Measurements from ENCODE around the gene HDLBP. TPM values are rescaled to one million over a fixed set of nuclear protein-coding genes. Genes with fewer than 3 reads are reported as not detected.

Gene HDLBP
- total and polyA plus RNA-seq, 10 of the 15 experiments (the other 5 are each of a cell fraction or from before 2014, with no cell fraction given): 19.5 to 383 (median 249) TPM

DNA sequence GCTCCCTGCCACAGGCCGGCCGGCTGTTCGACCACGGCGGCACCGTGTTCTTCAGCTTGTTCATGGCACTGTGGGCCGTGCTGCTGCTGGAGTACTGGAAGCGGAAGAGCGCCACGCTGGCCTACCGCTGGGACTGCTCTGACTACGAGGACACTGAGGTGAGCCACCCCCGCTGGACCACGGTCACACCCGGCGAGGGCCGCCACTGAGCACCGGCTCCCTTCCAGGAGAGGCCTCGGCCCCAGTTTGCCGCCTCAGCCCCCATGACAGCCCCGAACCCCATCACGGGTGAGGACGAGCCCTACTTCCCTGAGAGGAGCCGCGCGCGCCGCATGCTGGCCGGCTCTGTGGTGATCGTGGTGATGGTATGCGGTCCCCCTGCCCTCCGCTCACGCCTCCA is 106.2 kb downstream of the HDLBP start:
- SMC1A ChIA-PET (ENCODE audit: uncharacterized antibody, unreplicated experiment): no interaction called here
- Histone ChIP-seq H3K27me3 (replicated peaks in 1 of 2; ENCODE audit: control insufficient read depth in 2 of 2, insufficient read depth in 2 of 2, low read length in 1 of 2) (no peaks in the 10 kb centered on the region), H3K36me3 (ENCODE audit: control insufficient read depth in 2 of 2, insufficient read depth in 2 of 2, low read length in 1 of 2) (no peaks in the 10 kb centered on the region), H3K9ac (ENCODE audit: control insufficient read depth, insufficient read depth, low read length) (no peak overlapping the region), H3K4me3 (no peak overlapping the region), H4K20me1 (ENCODE audit: control insufficient read depth, insufficient read depth) (no peaks in the 10 kb centered on the region), H3K4me1 (ENCODE audit: control insufficient read depth, insufficient read depth, low read length) (no peaks in the 10 kb centered on the region), H3K4me2 (ENCODE audit: control insufficient read depth, insufficient read depth) (no peak overlapping the region), H3K79me2 (ENCODE audit: control insufficient read depth, insufficient read depth, low read length) (no peaks in the 10 kb centered on the region), H3K9me3 (replicated peaks; ENCODE audit: control insufficient read depth, insufficient read depth, low read length) (no peaks in the 10 kb centered on the region), H2AFZ (ENCODE audit: control insufficient read depth, low read depth, low read length) (no peak overlapping the region), H3K27ac (ENCODE audit: control insufficient read depth, insufficient read depth) (no peak overlapping the region)
- TF ChIP-seq NFYA (IDR thresholded peaks at IDR 0.05; ENCODE audit: borderline replicate concordance, low read depth, low read length) (no peak), SRF (IDR thresholded peaks at IDR 0.05; ENCODE audit: low read depth in 2 of 2, low read length in 2 of 2) (no peak), KDM1A (IDR thresholded peaks at IDR 0.05; ENCODE audit: borderline replicate concordance) (no peak), NFIC (IDR thresholded peaks at IDR 0.05; ENCODE audit: low read depth, low read length) (no peak)
- in situ Hi-C loops (cut with MboI): no loop called here
- ATAC-seq (no peak), FAIRE-seq (no peak), DNase-seq (ENCODE audit: low read depth, low spot score) (no peak)
- RAD21 ChIA-PET (ENCODE audit: unreplicated experiment): no interaction called here
- POLR2A ChIA-PET: no interaction called here
- 78% methylated on average over 23 of the region's 33 CpGs for WGBS (ENCODE audit: insufficient coverage, insufficient replicate concordance, low lambda C conversion rate, missing lambda C conversion rate)
- no TSS peak for BruUV-seq (replicated peaks)
- intact Hi-C loops (cut with micrococcal nuclease; ENCODE audit: unreplicated experiment): no loop called here
- CTCF ChIA-PET: no interaction called here

DNA sequence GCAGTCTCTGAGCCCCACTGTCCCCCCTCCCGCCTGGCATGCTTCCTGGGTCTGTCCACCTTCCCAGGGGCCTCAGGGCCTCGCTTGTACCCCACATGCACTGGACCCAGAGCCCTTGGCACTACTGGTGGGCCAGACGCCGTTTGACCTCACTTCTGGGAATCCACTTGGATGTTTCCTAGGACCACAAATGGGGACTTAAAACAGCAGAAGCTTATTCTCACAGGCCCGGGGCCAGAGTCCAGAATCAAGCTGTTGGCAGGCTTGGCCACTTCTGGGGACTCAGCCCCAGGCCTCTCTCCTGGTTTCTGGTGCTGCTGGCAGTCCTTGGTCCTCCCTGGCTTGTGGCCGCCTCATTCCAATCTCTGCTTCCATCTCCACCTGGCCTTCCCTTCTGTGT is 107.4 kb downstream of the HDLBP start:
- in situ Hi-C loops (cut with MboI): no loop called here
- CTCF ChIA-PET: interaction anchor here (1.2 kb wide), 1 partner anchor 129 kb away, joined by 4 read pairs; no protein-coding TSS in a partner anchor
- TF ChIP-seq BMI1 (IDR thresholded peaks at IDR 0.05; ENCODE audit: borderline replicate concordance): no peak
- TF ChIP-seq, protein P1, sequence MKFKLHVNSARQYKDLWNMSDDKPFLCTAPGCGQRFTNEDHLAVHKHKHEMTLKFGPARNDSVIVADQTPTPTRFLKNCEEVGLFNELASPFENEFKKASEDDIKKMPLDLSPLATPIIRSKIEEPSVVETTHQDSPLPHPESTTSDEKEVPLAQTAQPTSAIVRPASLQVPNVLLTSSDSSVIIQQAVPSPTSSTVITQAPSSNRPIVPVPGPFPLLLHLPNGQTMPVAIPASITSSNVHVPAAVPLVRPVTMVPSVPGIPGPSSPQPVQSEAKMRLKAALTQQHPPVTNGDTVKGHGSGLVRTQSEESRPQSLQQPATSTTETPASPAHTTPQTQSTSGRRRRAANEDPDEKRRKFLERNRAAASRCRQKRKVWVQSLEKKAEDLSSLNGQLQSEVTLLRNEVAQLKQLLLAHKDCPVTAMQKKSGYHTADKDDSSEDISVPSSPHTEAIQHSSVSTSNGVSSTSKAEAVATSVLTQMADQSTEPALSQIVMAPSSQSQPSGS (IDR thresholded peaks at IDR 0.05; ENCODE audit: low read length): no peak
- TF ChIP-seq EGR1 (IDR thresholded peaks at IDR 0.05; ENCODE audit: borderline replicate concordance in 1 of 2, low read depth in 2 of 2, low read length in 2 of 2): no peak
- TF ChIP-seq, protein P2, sequence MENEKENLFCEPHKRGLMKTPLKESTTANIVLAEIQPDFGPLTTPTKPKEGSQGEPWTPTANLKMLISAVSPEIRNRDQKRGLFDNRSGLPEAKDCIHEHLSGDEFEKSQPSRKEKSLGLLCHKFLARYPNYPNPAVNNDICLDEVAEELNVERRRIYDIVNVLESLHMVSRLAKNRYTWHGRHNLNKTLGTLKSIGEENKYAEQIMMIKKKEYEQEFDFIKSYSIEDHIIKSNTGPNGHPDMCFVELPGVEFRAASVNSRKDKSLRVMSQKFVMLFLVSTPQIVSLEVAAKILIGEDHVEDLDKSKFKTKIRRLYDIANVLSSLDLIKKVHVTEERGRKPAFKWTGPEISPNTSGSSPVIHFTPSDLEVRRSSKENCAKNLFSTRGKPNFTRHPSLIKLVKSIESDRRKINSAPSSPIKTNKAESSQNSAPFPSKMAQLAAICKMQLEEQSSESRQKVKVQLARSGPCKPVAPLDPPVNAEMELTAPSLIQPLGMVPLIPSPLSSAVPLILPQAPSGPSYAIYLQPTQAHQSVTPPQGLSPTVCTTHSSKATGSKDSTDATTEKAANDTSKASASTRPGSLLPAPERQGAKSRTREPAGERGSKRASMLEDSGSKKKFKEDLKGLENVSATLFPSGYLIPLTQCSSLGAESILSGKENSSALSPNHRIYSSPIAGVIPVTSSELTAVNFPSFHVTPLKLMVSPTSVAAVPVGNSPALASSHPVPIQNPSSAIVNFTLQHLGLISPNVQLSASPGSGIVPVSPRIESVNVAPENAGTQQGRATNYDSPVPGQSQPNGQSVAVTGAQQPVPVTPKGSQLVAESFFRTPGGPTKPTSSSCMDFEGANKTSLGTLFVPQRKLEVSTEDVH (IDR thresholded peaks at IDR 0.05; ENCODE audit: low read depth, partially characterized antibody): no peak
- TF ChIP-seq, protein P3, sequence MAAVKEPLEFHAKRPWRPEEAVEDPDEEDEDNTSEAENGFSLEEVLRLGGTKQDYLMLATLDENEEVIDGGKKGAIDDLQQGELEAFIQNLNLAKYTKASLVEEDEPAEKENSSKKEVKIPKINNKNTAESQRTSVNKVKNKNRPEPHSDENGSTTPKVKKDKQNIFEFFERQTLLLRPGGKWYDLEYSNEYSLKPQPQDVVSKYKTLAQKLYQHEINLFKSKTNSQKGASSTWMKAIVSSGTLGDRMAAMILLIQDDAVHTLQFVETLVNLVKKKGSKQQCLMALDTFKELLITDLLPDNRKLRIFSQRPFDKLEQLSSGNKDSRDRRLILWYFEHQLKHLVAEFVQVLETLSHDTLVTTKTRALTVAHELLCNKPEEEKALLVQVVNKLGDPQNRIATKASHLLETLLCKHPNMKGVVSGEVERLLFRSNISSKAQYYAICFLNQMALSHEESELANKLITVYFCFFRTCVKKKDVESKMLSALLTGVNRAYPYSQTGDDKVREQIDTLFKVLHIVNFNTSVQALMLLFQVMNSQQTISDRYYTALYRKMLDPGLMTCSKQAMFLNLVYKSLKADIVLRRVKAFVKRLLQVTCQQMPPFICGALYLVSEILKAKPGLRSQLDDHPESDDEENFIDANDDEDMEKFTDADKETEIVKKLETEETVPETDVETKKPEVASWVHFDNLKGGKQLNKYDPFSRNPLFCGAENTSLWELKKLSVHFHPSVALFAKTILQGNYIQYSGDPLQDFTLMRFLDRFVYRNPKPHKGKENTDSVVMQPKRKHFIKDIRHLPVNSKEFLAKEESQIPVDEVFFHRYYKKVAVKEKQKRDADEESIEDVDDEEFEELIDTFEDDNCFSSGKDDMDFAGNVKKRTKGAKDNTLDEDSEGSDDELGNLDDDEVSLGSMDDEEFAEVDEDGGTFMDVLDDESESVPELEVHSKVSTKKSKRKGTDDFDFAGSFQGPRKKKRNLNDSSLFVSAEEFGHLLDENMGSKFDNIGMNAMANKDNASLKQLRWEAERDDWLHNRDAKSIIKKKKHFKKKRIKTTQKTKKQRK (IDR thresholded peaks at IDR 0.05; ENCODE audit: low read depth, low read length): no peak
- TF ChIP-seq FOXM1 (IDR thresholded peaks at IDR 0.05; ENCODE audit: low read depth, low read length): no peak

More for the DNA sequence above, 107.4 kb downstream of the HDLBP start:
- Histone ChIP-seq H3K79me2 (ENCODE audit: control insufficient read depth, insufficient read depth, low read length) (no peaks in the 10 kb centered on the region), H3K27ac (ENCODE audit: control insufficient read depth, insufficient read depth) (no peak overlapping the region), H3K4me1 (ENCODE audit: control insufficient read depth, insufficient read depth, low read length) (no peaks in the 10 kb centered on the region), H3K9ac (ENCODE audit: control insufficient read depth, insufficient read depth, low read length) (no peak overlapping the region), H3K4me3 (no peak overlapping the region), H4K20me1 (ENCODE audit: control insufficient read depth, insufficient read depth) (no peaks in the 10 kb centered on the region), H3K9me3 (replicated peaks; ENCODE audit: control insufficient read depth, insufficient read depth, low read length) (no peaks in the 10 kb centered on the region), H2AFZ (ENCODE audit: control insufficient read depth, low read depth, low read length) (no peak overlapping the region), H3K27me3 (replicated peaks in 1 of 2; ENCODE audit: control insufficient read depth in 2 of 2, insufficient read depth in 2 of 2, low read length in 1 of 2) (no peaks in the 10 kb centered on the region), H3K4me2 (ENCODE audit: control insufficient read depth, insufficient read depth) (no peak overlapping the region), H3K36me3 (ENCODE audit: control insufficient read depth in 2 of 2, insufficient read depth in 2 of 2, low read length in 1 of 2) (no peaks in the 10 kb centered on the region)
- ChIA-PET POLR2A (no interaction called here), RAD21 (ENCODE audit: unreplicated experiment) (no interaction called here), SMC1A (ENCODE audit: uncharacterized antibody, unreplicated experiment) (interaction anchor here (1.9 kb wide), 1 partner anchor 11 kb away, joined by 5 read pairs; no protein-coding TSS in a partner anchor)
- FAIRE-seq (no peak), ATAC-seq (no peak; the same call in 2 of the 3 replicates), DNase-seq (ENCODE audit: low read depth, low spot score) (no peak)
- whole genome bisulfite sequencing (ENCODE audit: insufficient coverage, insufficient replicate concordance, low lambda C conversion rate, missing lambda C conversion rate): 27% methylated on average over 6 of the region's 6 CpGs
- no TSS peak for BruUV-seq (replicated peaks)
- intact Hi-C loops (cut with micrococcal nuclease; ENCODE audit: unreplicated experiment): no loop called here

Data from GM12878 (cell line).